Epithelial cell of esophagus (primary cell): Measurements from ENCODE around the gene DDX41.

Experiments
- DNase-seq: peaks from one replicate; pipeline ENCODE4 v3.0.0; 2010; ENCODE audit warnings: low read depth
- H3K4me3 ChIP-seq: 2 replicates; pipeline ENCODE4 v1.5.1; 2011; ENCODE audit warnings: mild to moderate bottlenecking, low read length, control low read depth
- TF ChIP-seq, protein P1 (sequence below): IDR thresholded peaks from 2 replicates; pipeline ENCODE4 v1.5.1; 2011; ENCODE audit warnings: low read depth, mild to moderate bottlenecking, low read length, control low read depth, inconsistent platforms; ENCODE audit not compliant: insufficient read depth; ENCODE audit errors: missing control alignments

DDX41 gene

DNA sequence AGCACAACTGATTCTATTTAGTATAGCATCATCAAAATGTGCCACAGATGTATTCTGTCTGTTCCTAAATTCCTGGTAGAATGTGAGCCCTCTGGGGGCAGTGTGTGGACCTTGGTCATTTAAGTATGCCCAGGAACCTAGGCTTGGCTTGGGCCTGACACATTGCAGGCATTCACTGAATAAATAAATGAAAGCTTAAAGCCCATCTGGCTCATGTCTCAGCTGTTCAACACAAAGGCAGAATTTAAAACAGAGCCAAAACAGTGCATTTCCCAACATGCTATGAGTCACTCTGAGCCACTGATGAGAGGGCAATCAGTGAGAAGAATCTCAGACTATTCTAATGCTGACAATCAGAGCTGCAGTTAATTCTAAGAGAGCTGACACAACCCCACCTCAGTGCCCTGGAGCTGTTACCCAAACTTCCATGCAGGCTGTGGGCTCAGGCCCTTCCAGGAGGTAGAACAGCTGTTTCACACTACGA, 29.5 kb upstream of the DDX41 start:
- TF ChIP-seq, protein P1, sequence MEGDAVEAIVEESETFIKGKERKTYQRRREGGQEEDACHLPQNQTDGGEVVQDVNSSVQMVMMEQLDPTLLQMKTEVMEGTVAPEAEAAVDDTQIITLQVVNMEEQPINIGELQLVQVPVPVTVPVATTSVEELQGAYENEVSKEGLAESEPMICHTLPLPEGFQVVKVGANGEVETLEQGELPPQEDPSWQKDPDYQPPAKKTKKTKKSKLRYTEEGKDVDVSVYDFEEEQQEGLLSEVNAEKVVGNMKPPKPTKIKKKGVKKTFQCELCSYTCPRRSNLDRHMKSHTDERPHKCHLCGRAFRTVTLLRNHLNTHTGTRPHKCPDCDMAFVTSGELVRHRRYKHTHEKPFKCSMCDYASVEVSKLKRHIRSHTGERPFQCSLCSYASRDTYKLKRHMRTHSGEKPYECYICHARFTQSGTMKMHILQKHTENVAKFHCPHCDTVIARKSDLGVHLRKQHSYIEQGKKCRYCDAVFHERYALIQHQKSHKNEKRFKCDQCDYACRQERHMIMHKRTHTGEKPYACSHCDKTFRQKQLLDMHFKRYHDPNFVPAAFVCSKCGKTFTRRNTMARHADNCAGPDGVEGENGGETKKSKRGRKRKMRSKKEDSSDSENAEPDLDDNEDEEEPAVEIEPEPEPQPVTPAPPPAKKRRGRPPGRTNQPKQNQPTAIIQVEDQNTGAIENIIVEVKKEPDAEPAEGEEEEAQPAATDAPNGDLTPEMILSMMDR, result no peak

DNA sequence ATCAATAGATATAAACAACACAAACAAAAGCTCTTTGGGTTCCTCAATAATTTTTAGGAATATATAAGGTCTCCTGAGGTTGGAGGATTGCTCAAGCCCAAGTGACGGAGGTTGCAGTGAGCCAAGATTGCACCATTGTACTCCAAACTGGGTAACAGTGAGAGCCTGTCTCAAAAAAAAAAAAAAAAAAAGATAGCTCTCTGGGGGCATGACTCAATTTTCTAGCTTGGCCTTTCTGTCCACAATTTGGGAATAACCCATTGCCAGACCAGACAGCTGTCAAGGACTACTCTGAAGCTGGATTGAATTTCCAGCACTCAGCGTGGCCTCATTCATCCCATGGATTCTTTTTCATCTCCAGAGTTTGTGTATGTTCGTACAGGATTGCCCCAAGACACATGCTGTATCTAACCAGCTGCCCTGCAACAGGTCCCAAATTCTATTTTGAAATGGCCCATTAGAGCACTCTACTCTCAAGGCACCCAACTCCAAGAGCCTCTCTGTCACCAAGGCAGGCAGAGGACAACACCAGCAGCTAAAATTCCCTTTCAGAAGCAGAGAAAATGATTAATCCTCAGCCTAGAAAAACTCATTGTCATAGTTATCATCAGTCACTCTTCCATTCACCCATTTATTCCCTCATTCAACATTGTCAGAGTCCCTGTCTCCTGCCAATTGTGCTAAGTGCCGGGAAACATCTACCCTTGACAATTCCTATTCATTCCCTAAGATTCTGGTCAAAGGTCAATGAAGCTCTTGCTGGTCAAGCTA, 28.9 kb upstream of the DDX41 start:
- H3K4me3 ChIP-seq, result no peak overlapping the region
- TF ChIP-seq, protein P1, result no peak
- DNase-seq, result peak; percentile 76

More for the DNA sequence above, 29.5 kb upstream of the DDX41 start:
- DNase-seq, result peak; percentile 98
- H3K4me3 ChIP-seq, result no peak overlapping the region

DNA sequence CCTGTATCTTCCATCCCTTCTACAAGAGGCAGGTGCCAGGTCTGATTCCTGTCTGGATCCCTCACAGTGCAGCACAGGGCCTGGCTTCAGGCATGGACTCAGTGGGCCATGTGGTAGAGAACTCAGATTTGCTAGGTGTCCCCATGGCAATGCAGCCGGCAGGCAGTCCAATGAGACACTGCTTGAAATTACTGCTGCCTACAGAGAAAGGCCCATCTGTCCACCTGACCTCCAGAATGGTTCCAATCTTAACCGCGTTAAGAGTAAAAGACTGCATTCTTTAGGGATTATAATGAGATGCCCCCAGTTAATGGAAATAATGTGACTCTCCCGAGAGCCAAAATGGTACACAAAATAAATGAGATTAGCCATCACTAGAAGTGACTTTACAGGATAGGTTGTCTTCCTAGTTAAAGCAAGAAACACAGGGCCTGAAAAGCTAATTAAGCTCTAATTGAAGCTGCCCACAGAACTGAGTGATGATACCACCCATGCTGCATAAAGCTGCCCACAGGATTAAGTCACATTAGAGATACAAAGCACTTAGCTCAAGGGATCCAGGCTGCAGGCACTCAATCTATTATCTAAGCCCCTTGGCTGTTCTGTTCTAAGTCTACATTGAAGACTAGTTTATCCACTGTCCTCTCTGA, 26.2 kb upstream of the DDX41 start:
- TF ChIP-seq, protein P1, result no peak
- H3K4me3 ChIP-seq, result no peak overlapping the region
- no peak for DNase-seq

DNA sequence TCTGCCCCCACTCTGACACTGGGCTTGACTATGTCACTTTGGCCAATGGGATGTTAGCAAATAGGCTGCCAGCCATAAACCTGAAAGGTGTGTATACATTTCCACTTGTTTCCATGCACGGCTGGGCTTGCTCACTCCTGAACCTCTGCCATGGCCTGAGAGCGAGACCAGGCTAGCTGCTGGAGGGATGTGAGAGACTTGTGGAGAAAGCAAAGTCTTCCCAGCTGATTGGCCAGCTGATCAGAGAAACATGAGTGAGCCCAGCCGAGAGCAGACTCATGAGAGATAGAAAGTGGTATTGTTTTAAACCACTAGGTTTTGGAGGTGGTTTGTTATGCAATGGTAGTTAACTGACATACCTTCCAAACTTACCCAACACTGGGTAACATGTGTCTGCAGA, 23.7 kb upstream of the DDX41 start:
- TF ChIP-seq, protein P1, result no peak
- no peak overlapping the region for H3K4me3 ChIP-seq
- DNase-seq, result peak; percentile 87

DNA sequence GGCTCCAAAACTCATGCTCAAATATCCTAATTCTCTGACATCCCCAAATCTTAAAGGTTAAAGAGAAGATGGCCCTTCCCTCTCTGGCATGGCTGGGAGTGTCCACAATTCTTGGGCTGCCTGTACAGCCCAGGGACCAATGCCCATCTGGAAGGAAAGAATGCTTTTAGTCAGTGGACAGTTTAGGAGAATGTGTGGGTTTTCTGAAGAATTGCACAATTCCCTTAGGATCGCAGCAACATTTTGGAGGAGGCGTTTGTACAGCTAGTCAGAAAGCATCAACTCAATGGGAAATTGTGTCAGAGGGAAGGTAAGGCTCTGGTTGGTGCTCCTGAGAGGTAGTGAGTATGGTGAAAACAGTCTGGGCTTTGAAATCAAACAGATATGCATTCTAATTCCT, 22.6 kb upstream of the DDX41 start:
- DNase-seq, result peak; percentile 65
- H3K4me3 ChIP-seq, result no peak overlapping the region
- TF ChIP-seq, protein P1, result no peak

DNA sequence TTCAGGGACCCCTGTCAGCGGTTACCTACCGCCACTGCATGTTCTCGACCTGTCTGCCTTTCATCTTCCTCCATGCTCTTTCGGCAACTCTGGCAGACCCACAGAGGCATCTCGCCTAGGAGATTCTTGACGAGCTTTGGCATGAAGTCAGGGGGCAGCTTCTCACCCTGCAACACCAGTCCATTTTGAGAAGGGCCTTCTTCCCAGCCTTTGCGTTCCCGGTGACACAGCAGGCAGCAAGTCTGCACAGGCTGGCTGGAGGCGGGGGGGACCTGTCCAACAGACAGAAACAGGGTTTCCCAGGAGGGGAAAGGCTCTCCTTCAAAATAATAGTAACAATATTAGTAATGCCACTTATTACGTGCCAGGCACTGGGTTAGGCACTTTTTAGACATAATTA, 22.1 kb upstream of the DDX41 start:
- no peak overlapping the region for H3K4me3 ChIP-seq
- peak; percentile 82 for DNase-seq
- TF ChIP-seq, protein P1, result no peak
